ENCODE results near the gene DLG2. TPM values are rescaled to one million over a fixed set of nuclear protein-coding genes. Genes with fewer than 3 reads are reported as not detected.
"Not testable (repeated sequence)": the region's sequence is repeated elsewhere in the genome, so short reads cannot be mapped to it uniquely, and the experiment has no call there.

Gene DLG2
- polyA plus RNA-seq, 3 donors = 0.24 to 0.39 TPM; not detected in 1

DNA sequence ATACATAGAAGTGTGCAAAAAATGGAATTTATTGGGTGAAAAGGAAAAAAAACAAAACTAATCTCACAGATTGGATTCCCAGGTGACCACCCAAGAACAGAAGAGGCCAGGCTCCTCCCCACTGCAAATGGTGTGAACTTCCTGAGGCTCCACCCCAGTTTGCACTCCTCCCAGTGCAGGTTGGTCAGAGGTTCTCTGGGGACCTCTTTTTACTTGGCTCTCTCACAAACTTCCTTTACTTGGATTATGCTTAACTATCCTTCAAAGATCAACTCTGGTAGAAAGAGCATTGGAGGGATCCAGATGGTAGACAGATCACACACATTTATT, 2202.0 kb downstream of the DLG2 start:
- Histone ChIP-seq H3K4me1 (ENCODE audit: control insufficient read depth in 1 of 2, insufficient read depth in 2 of 2, low read length in 2 of 2) (no peaks in the 10 kb centered on the region), H3K9me3 (replicated peaks in 1 of 2; ENCODE audit: control insufficient read depth in 1 of 2, insufficient read depth in 1 of 2, low read length in 2 of 2) (peaks cover 11 to 27% of the 10 kb centered on the region in 2 donors), H2AFZ (ENCODE audit: insufficient read depth, low read depth, low read length, poor library complexity, severe bottlenecking) (no peak overlapping the region), H3K9ac (ENCODE audit: insufficient read depth, low read length, poor library complexity, severe bottlenecking) (no peak overlapping the region), H3K79me2 (ENCODE audit: insufficient read depth, low read length) (no peaks in the 10 kb centered on the region), H3K4me2 (replicated peaks; ENCODE audit: extremely low read depth, low read length, poor library complexity, severe bottlenecking) (no peak overlapping the region), H3K27ac (ENCODE audit: low read depth in 1 of 2, low read length in 2 of 2) (no peak overlapping the region), H3K27me3 (ENCODE audit: control insufficient read depth in 2 of 2, insufficient read depth in 2 of 2, low read length in 2 of 2) (no peaks in the 10 kb centered on the region), H4K20me1 (ENCODE audit: insufficient read depth, low read length) (no peaks in the 10 kb centered on the region), H3K4me3 (replicated peaks in 1 of 3; ENCODE audit: low read depth in 2 of 3, low read length in 3 of 3) (no peak overlapping the region), H3K36me3 (replicated peaks in 1 of 2; ENCODE audit: control insufficient read depth in 1 of 2, insufficient read depth in 2 of 2, low read length in 2 of 2) (no peaks in the 10 kb centered on the region)
- Mint-ChIP-seq H3K36me3 (no peaks in the 10 kb centered on the region), H3K9me3 (peaks cover 11 to 25% (median 19%) of the 10 kb centered on the region in 7 donors), H3K27ac (no peak overlapping the region), H3K4me3 (no peak overlapping the region), H3K27me3 (ENCODE audit: low read depth in 3 of 3) (peaks cover 0 to 1% (median 0%) of the 10 kb centered on the region in 3 donors), H3K4me1 (no peaks in the 10 kb centered on the region)
- intact Hi-C loops (cut with micrococcal nuclease) = no loop called here
- TF ChIP-seq, protein P1, sequence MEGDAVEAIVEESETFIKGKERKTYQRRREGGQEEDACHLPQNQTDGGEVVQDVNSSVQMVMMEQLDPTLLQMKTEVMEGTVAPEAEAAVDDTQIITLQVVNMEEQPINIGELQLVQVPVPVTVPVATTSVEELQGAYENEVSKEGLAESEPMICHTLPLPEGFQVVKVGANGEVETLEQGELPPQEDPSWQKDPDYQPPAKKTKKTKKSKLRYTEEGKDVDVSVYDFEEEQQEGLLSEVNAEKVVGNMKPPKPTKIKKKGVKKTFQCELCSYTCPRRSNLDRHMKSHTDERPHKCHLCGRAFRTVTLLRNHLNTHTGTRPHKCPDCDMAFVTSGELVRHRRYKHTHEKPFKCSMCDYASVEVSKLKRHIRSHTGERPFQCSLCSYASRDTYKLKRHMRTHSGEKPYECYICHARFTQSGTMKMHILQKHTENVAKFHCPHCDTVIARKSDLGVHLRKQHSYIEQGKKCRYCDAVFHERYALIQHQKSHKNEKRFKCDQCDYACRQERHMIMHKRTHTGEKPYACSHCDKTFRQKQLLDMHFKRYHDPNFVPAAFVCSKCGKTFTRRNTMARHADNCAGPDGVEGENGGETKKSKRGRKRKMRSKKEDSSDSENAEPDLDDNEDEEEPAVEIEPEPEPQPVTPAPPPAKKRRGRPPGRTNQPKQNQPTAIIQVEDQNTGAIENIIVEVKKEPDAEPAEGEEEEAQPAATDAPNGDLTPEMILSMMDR (IDR thresholded peaks at IDR 0.05) = no peak
- DNase-seq = no peak

DNA sequence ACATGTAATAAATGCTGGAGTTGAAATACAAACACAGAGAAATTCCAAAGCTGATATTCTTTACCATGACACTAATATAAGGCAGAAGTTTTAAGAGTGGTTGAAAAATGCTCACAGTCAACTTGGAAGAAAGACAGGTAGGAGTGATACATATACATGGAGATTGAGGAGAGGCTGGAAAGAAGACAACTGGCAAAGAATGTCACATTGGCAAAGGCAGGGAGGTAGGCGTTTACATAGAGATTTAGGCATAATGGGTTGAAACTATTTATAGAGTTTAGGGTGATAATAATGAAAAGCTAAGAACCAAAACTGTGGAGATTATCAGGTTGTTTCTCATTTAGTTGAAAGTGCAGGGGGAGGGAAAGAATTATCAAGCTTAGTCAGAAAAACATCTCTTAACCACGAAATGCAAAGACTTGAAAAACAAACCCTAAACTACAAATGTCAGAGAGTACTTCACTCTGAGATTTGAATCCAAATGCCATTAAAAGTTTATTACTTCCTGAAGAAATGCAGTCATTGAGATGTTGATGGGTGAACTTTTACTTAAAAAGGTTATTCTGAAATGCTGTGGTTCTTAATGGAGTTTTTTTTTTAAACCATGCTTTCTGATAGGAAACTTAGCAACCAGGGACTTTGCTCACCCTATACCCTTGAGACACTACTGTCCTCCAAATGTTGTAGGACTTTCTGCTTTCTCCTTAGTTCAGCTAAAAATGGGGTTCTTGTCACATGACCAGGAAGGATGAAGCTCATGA, 2202.6 kb downstream of the DLG2 start:
- no peaks in the 10 kb centered on the region for H4K20me1 ChIP-seq (ENCODE audit: insufficient read depth, low read length)
- Mint-ChIP-seq H3K27ac (no peak overlapping the region), H3K9me3 (peaks cover 12 to 29% (median 24%) of the 10 kb centered on the region in 7 donors), H3K4me1 (no peaks in the 10 kb centered on the region), H3K4me3 (no peak overlapping the region), H3K36me3 (no peaks in the 10 kb centered on the region), H3K27me3 (ENCODE audit: low read depth in 3 of 3) (peaks cover 0 to 1% (median 0%) of the 10 kb centered on the region in 3 donors)
- no peak overlapping the region for H3K4me2 ChIP-seq (replicated peaks; ENCODE audit: extremely low read depth, low read length, poor library complexity, severe bottlenecking)
- no peaks in the 10 kb centered on the region for H3K79me2 ChIP-seq (ENCODE audit: insufficient read depth, low read length)
- H3K4me3 ChIP-seq (replicated peaks in 1 of 3; ENCODE audit: low read depth in 2 of 3, low read length in 3 of 3) = no peak overlapping the region
- no peak for DNase-seq
- TF ChIP-seq, protein P1 (IDR thresholded peaks at IDR 0.05) = no peak
- no peaks in the 10 kb centered on the region for H3K27me3 ChIP-seq (ENCODE audit: control insufficient read depth in 2 of 2, insufficient read depth in 2 of 2, low read length in 2 of 2)
- H3K9ac ChIP-seq (ENCODE audit: insufficient read depth, low read length, poor library complexity, severe bottlenecking) = no peak overlapping the region
- WGBS (ENCODE audit: insufficient coverage) = no CpG with 5 or more reads among the region's 2 CpGs
- intact Hi-C loops (cut with micrococcal nuclease) = no loop called here
- H3K27ac ChIP-seq (ENCODE audit: low read depth in 1 of 2, low read length in 2 of 2) = no peak overlapping the region
- H3K9me3 ChIP-seq (replicated peaks in 1 of 2; ENCODE audit: control insufficient read depth in 1 of 2, insufficient read depth in 1 of 2, low read length in 2 of 2) = peaks cover 11 to 28% of the 10 kb centered on the region in 2 donors
- H3K4me1 ChIP-seq (ENCODE audit: control insufficient read depth in 1 of 2, insufficient read depth in 2 of 2, low read length in 2 of 2) = no peaks in the 10 kb centered on the region
- no peaks in the 10 kb centered on the region for H3K36me3 ChIP-seq (replicated peaks in 1 of 2; ENCODE audit: control insufficient read depth in 1 of 2, insufficient read depth in 2 of 2, low read length in 2 of 2)
- no peak overlapping the region for H2AFZ ChIP-seq (ENCODE audit: insufficient read depth, low read depth, low read length, poor library complexity, severe bottlenecking)

DNA sequence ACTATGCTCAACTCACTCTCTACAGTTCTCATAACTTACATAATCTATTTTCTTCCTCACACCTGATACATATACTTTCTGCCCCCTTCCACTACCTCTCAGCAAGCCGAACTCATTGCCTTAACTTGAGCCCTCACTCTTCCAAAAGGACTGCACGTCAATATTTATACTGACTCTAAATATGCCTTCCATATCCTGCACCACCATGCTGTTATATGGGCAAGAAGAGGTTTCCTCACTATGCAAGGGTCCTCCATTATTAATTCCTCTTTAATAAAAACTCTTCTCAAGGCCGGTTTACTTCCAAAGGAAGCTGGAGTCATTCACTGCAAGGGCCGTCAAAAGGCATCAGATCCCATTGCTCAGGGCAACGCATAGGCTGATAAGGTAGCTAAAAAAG, 2204.5 kb downstream of the DLG2 start:
- H3K4me2 ChIP-seq (replicated peaks; ENCODE audit: extremely low read depth, low read length, poor library complexity, severe bottlenecking); H3K4me3 Mint-ChIP-seq; H3K27me3 Mint-ChIP-seq (ENCODE audit: low read depth in 3 of 3); H3K36me3 Mint-ChIP-seq; H3K27ac ChIP-seq (ENCODE audit: low read depth in 1 of 2, low read length in 2 of 2); H3K79me2 ChIP-seq (ENCODE audit: insufficient read depth, low read length); H3K4me1 ChIP-seq (ENCODE audit: control insufficient read depth in 1 of 2, insufficient read depth in 2 of 2, low read length in 2 of 2); H3K27me3 ChIP-seq (ENCODE audit: control insufficient read depth in 2 of 2, insufficient read depth in 2 of 2, low read length in 2 of 2); H3K27ac Mint-ChIP-seq; H4K20me1 ChIP-seq (ENCODE audit: insufficient read depth, low read length); H3K9ac ChIP-seq (ENCODE audit: insufficient read depth, low read length, poor library complexity, severe bottlenecking); DNase-seq; intact Hi-C loops (cut with micrococcal nuclease); H2AFZ ChIP-seq (ENCODE audit: insufficient read depth, low read depth, low read length, poor library complexity, severe bottlenecking); H3K4me3 ChIP-seq (replicated peaks in 1 of 3; ENCODE audit: low read depth in 2 of 3, low read length in 3 of 3); H3K36me3 ChIP-seq (replicated peaks in 1 of 2; ENCODE audit: control insufficient read depth in 1 of 2, insufficient read depth in 2 of 2, low read length in 2 of 2); H3K4me1 Mint-ChIP-seq: not testable (repeated sequence)
- peaks cover 11 to 30% of the 10 kb centered on the region in 2 donors for H3K9me3 ChIP-seq (replicated peaks in 1 of 2; ENCODE audit: control insufficient read depth in 1 of 2, insufficient read depth in 1 of 2, low read length in 2 of 2)
- no CpG with 5 or more reads among the region's 5 CpGs for WGBS (ENCODE audit: insufficient coverage)
- peaks cover 16 to 35% (median 30%) of the 10 kb centered on the region in 7 donors for H3K9me3 Mint-ChIP-seq

All from CD14-positive monocyte (primary cell).